ENCODE measurements around the gene CDYL.
"Not testable (repeated sequence)": the region's sequence is repeated elsewhere in the genome, so short reads cannot be mapped to it uniquely, and the experiment has no call there.

CDYL gene

GRCh38 chr6:4848382-4849068, 72.3 kb downstream of the CDYL start:
- no peak for DNase-seq

- no peak for DNase-seq
Measured at GRCh38 chr6:4849226-4850022, 73.2 kb downstream of the CDYL start.

- DNase-seq: no peak
Measured at GRCh38 chr6:4851035-4851434, 74.8 kb downstream of the CDYL start.

GRCh38 chr6:4852186-4852585, 76.0 kb downstream of the CDYL start:
- not testable (repeated sequence) for DNase-seq

GRCh38 chr6:4852938-4853337, 76.7 kb downstream of the CDYL start:
- DNase-seq: no peak

GRCh38 chr6:4853349-4853748, 77.1 kb downstream of the CDYL start:
- peak; percentile 67 for DNase-seq

- no peak for DNase-seq
Measured at GRCh38 chr6:4853782-4854511, 77.7 kb downstream of the CDYL start.

GRCh38 chr6:4856785-4857184, 80.6 kb downstream of the CDYL start:
- DNase-seq: no peak

GRCh38 chr6:4858194-4859015, 82.2 kb downstream of the CDYL start:
- no peak for DNase-seq

- no peak for DNase-seq
Measured at GRCh38 chr6:4860387-4860786, 84.2 kb downstream of the CDYL start.

- peak; percentile 47 for DNase-seq
Measured at GRCh38 chr6:4861564-4861963, 85.4 kb downstream of the CDYL start.

- no peak for DNase-seq
Measured at GRCh38 chr6:4864519-4864918, 88.3 kb downstream of the CDYL start.

GRCh38 chr6:4865006-4865405, 88.8 kb downstream of the CDYL start:
- DNase-seq: not testable (repeated sequence)

GRCh38 chr6:4870821-4871494, 94.8 kb downstream of the CDYL start:
- no peak for DNase-seq

GRCh38 chr6:4871825-4872224, 95.6 kb downstream of the CDYL start:
- DNase-seq: no peak

GRCh38 chr6:4872841-4873240, 96.6 kb downstream of the CDYL start:
- no peak for DNase-seq

- no peak for DNase-seq
Measured at GRCh38 chr6:4873928-4874327, 97.7 kb downstream of the CDYL start.

GRCh38 chr6:4879741-4880275, 103.6 kb downstream of the CDYL start:
- DNase-seq: no peak

- DNase-seq: no peak
Measured at GRCh38 chr6:4880363-4880762, 104.2 kb downstream of the CDYL start.

- peak; percentile 98 for DNase-seq
Measured at GRCh38 chr6:4883298-4883697, 107.1 kb downstream of the CDYL start.

- DNase-seq: no peak
Measured at GRCh38 chr6:4884646-4885340, 108.6 kb downstream of the CDYL start.

All from NCI-H2029 treated with DMSO at 0.1 percent for 48 hours (cell line).